Colon (tissue), 2 donors: ENCODE results near the gene BZW2.
"Not testable (repeated sequence)": the region's sequence is repeated elsewhere in the genome, so short reads cannot be mapped to it uniquely, and the experiment has no call there.

Source experiments
- FAIRE-seq: peaks from 2 replicates; lab custom pipeline; 2012; peaks lifted over from hg19 to GRCh38; lab: Jason Lieb, UNC
- donor health status: control.
- donor health status: control.

The BZW2 gene

DNA sequence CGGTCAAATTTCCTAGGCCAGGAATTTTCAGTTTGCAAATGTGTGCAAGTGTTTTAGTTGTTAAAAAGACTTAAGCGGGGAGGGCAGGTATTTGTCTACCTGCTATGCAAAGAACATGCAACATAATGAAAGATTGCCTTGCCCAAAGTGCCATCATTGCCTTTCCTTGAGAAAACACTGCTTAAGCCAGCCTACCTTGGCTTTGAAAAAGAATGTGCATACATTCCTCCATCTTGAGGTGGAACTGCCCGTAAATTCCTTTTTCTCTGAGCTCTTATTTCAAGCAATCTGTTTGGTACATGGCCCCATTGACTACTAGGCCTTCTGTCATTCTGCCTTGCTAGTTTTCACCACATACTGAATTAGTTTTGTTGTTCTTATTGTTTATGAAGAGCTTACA, 29.3 kb downstream of the BZW2 start:
- no peak for FAIRE-seq

DNA sequence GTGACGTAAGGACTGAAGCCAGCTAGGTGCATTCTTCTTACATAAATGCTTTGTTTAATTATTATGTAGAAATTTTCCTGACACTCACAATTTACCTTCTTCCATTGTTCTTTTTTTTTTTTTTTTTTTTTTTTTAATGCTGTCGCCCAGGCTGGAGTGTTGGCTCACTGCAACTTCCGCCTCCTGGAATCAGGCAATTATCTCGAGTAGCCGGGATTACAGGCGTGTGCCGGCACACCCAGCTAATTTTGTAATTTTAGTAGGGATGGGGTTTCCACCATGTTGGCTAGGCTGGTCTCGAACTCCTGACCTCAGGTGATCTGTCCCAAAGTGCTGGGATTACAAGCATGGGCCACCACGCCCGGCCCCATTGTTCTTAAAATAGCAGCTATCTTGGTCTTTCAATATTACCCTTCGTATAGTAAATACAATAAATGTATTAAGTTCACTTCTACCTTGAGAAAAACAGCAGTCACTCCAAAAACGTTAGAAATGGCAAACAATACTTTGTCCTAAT, 32.1 kb downstream of the BZW2 start:
- FAIRE-seq = no peak

GRCh38 chr7:16678645-16679566, 32.9 kb downstream of the BZW2 start:
- not testable (repeated sequence) for FAIRE-seq

GRCh38 chr7:16684935-16685334, 39.0 kb downstream of the BZW2 start:
- no peak for FAIRE-seq

DNA sequence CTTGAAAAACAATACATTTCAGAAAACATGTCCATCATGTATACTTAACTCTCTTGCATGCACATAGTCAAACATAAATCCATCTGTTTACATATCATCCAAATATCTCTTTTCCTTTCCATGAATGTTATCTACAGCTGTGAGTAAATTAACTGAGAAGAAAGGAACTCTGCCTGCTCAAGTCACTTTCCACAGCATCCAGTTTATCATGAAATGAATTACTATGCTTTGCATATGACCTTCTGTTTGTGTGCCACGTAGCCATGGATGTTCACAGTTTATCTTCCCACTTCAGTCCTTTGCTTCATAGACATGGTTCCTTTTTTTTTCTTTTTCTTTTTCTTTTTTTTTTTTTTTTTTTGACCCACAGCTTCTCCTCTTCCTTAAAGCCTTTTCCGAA, 39.6 kb downstream of the BZW2 start:
- FAIRE-seq = no peak

DNA sequence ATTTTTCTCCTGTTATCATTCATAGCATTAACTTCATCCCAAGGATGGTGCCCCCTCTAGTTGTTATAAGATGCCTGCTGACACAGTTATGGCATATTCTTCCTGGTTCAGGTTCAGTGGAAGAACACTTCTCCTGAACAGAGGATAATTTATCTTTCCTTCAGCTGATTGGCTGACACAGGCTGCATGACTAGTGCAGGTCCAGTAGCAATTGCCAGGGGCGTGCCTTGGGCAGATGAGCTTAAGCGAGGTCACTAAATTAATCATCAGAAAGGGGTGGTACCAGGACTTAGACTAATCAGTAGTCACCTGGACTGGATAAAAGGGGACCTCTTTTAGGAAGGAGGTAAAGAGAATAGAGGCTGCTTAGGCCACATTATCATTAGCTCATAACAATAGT, 42.3 kb downstream of the BZW2 start:
- FAIRE-seq = no peak

- no peak for FAIRE-seq
Observed at GRCh38 chr7:16691241-16691640, 45.3 kb downstream of the BZW2 start.

GRCh38 chr7:16693601-16694318, 47.8 kb downstream of the BZW2 start:
- FAIRE-seq = no peak

DNA sequence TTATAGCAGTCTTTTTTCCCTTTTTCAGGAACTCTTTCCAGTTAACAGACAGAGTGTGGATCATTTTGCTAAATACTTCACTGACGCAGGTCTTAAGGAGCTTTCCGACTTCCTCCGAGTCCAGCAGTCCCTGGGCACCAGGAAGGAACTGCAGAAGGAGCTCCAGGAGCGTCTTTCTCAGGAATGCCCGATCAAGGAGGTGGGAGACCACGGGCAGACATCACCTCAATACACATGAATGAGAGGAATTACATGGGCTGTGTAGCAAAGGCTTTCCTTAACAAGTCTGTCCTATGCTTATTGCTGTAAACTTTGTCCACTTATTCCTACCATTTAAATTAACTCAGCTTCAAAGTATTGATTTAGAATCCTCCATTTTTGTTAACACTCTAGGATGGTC, 48.8 kb downstream of the BZW2 start:
- FAIRE-seq = no peak

DNA sequence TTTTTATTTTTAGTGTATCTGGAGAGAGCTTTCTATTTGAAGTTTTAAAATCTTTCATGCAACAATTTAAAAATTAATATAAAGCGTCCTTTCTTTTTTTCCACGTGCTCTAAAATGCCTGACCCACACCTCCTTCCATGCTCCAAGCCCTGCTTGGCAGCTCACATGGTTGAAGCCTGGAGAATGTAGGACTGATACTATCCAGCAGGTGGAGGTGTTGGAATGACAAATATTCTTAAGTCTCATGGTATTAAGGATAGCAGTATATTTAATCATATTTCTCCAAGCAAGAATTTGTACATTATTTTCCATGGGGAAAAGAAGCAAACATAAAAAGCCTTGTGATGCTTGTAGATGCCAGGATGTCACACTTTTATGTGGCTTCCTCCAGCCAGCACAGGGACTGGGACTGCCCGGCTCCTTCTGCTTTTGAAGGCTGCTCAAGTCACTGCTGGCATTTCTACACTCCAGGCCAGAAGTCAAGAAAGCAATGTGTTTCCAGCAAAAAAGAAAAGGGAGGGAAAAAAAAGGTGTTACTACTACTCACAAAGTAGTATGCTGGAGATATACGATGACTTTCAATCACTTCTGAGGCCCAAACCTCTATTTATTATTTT, 49.7 kb downstream of the BZW2 start:
- FAIRE-seq = peak; percentile 14

DNA sequence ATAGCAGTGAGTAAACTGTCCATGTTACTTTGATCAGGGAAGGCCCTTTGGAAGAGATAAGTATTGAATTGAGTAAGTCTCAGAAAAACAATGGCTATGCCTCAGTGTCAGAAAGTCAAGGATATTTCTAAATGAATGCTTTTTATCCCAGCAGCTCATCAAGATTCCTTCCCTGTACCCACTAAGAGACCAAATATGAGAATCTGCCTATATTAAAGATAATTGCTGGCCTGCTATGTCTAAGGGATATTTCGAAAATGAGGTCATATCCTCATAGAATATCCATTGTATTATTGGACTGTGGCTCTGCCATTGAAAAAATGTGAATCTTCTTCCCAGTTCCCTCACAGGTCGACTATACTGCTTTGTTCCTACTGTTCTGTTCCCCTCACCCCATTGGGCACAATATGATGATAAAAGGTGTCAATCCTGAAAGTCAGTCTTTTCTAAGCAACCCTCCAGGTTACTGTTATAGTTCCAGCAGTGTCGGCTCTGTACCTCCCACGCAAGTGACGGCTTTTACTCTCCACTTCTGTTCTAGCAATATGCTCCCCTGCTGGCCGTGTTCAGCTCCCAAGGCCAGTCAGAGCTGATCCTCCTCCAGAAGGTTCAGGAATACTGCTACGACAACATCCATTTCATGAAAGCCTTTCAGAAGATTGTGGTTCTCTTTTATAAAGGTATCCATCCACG, 51.7 kb downstream of the BZW2 start:
- no peak for FAIRE-seq

GRCh38 chr7:16698200-16698905, 52.4 kb downstream of the BZW2 start:
- no peak for FAIRE-seq

DNA sequence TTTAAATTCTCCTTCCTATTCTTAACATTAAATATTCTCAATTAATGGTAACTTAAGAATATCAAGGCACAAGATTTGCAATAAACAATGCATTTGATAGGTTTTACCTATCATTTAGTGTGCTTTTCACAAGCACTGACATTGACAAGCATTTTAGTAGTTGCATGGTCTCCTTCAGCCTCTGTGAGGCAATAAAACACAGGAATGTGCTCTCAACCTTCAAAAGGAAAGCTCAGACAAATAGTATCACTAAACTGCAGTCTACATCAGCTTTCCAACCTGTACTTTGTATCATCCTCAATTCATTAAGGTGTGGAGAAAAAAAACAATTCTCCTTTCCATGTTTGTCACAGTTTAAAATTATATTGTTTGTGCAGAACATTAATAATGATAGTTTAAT, 56.5 kb downstream of the BZW2 start:
- FAIRE-seq = no peak

DNA sequence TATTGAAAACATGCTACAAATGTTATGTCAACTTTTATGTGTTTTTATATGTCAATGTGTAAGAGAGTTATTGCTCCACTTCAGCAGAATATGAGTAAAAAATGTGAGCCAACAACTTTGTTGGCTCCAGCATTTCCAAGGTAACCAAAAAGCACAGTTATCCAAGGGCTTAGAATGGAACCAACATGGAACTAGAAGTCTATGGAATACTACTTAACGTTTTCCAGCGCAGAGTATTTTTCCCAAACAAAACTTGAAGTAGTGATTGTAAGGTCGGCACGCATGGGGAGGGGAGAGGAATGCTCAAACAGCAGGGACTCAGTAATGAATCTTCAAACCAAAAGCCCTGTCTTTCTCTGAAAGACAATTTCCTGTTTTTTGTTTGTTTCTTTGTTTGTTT, 62.5 kb downstream of the BZW2 start:
- no peak for FAIRE-seq

DNA sequence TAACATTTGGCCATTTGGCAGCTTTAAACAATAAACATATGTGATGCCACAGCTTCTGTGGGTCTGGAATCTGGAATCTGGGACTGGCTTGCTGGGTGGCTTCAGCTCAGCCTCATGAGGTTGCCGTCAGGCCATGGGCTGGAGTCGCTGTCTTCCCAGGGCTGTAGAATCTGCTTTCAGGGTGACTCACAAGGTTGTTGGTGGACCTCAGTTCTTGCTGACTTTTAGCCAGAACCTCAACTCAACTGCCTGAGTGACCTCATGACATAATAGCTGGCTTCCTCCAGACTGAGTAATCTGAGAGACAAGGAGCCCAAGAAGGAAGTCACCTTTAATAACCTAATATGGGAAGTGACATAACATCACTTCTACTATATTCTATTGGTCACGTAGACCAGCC, 63.0 kb downstream of the BZW2 start:
- no peak for FAIRE-seq

DNA sequence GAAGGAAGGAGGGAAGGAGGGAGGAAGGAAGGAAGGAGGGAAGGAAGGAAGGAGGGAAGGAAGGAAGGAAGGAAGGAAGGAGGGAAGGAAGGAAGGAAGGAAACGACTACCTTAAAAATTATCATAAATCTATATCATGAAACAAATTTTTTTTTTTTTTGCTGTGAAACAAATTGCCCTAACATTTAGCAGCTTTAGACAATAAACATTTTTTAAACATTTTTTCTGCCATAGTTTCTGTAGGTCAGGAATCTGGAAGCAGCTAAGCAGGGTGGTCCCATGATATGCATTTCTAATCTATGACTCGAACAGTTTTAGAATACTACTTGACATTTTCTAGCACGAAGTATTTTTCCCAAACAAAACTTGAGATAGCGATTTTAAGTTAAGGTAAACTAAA, 64.7 kb downstream of the BZW2 start:
- FAIRE-seq = no peak

- no peak for FAIRE-seq
Observed at GRCh38 chr7:16711730-16712129, 65.7 kb downstream of the BZW2 start.

DNA sequence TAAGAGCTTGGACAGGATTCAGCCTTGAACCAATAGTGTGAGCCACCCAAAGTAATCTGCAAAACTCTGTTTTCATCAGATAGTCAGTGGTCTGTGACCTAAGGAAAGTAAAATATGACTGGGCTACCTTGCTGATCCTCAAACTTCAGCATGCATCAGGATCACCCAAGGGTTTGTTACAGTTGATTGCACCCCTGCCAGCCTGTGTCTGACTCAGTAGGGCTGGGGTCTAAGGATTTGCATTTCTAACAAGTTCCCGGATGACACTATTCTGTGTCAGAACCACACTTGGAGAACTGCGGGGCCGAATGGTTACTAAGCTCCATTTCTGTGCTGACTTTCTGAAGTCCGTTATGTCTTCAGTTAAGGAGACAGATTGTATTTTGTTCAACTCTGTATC, 66.9 kb downstream of the BZW2 start:
- FAIRE-seq = no peak

GRCh38 chr7:16715928-16716327, 69.9 kb downstream of the BZW2 start:
- no peak for FAIRE-seq

- no peak for FAIRE-seq
Observed at GRCh38 chr7:16718111-16718656, 72.2 kb downstream of the BZW2 start.

DNA sequence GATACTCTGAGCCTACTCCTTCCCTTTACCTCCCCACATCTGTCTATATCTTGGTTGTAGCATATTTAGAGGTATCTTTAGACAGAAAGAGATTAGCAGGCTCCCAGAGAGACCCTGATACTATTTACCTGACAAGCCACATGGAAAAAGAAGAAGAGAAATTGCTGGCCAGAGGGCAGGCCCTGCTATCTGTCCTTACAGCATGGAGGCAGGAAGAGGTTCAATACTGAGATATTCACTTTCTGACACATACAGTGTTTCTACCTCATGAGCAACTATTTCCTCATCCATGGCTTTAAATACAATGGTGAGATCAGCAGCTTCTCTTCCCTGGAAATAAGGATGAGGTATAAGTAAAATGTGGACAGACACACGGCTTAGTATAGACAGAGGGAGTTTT, 73.7 kb downstream of the BZW2 start:
- no peak for FAIRE-seq
